CD4-positive, alpha-beta T cell treated with Interleukin-6 for 4 hours (primary cell): ENCODE measurements around the gene FASN.
"Not testable (repeated sequence)": the region's sequence is repeated elsewhere in the genome, so short reads cannot be mapped to it uniquely, and the experiment has no call there.

Source experiments
- DNase-seq: peaks from one replicate; pipeline ENCODE4 v3.0.0-alpha.2; 2020; ENCODE audit warnings: mixed read lengths

Gene FASN

GRCh38 chr17:82054351-82055022 lies 43.5 kb downstream of the FASN start:
- no peak for DNase-seq

GRCh38 chr17:82053556-82054263 lies 44.3 kb downstream of the FASN start:
- no peak for DNase-seq

GRCh38 chr17:82053130-82053529 lies 44.9 kb downstream of the FASN start:
- no peak for DNase-seq

GRCh38 chr17:82052638-82053059 lies 45.4 kb downstream of the FASN start:
- no peak for DNase-seq

- DNase-seq, result peak; percentile 87
These were observed 46.0 kb downstream of the FASN start, which contains the start of the genes GPS1 and RFNG for GRCh38 chr17:82051776-82052637. Gene GPS1 (plus strand): TSS chr17:82051898. CDS start chr17:82051932, 34 bp downstream. Gene RFNG (minus strand): TSS chr17:82051811. CDS start chr17:82051766, 45 bp downstream.

GRCh38 chr17:82050761-82051641 lies 47.0 kb downstream of the FASN start:
- no peak for DNase-seq

GRCh38 chr17:82050152-82050760 lies 47.8 kb downstream of the FASN start:
- DNase-seq, result no peak

GRCh38 chr17:82049521-82049971 lies 48.5 kb downstream of the FASN start:
- DNase-seq, result no peak

- DNase-seq, result no peak
These were observed 48.9 kb downstream of the FASN start for GRCh38 chr17:82049106-82049505.

GRCh38 chr17:82048571-82048971 lies 49.5 kb downstream of the FASN start:
- no peak for DNase-seq

GRCh38 chr17:82047914-82048570 lies 50.0 kb downstream of the FASN start:
- no peak for DNase-seq

GRCh38 chr17:82047379-82047778 lies 50.7 kb downstream of the FASN start:
- DNase-seq, result no peak

GRCh38 chr17:82046903-82047302 lies 51.1 kb downstream of the FASN start:
- no peak for DNase-seq

GRCh38 chr17:82045936-82046484 lies 52.0 kb downstream of the FASN start:
- no peak for DNase-seq

GRCh38 chr17:82043507-82043906 lies 54.5 kb downstream of the FASN start:
- no peak for DNase-seq

- DNase-seq, result no peak
These were observed 55.4 kb downstream of the FASN start for GRCh38 chr17:82042649-82043048.

- DNase-seq, result no peak
These were observed 56.8 kb downstream of the FASN start for GRCh38 chr17:82041144-82041814.

GRCh38 chr17:82039695-82040299 lies 58.2 kb downstream of the FASN start:
- DNase-seq, result no peak

- not testable (repeated sequence) for DNase-seq
These were observed 59.1 kb downstream of the FASN start for GRCh38 chr17:82038796-82039409.

GRCh38 chr17:82037889-82038195 lies 60.2 kb downstream of the FASN start:
- no peak for DNase-seq
